Right lung (tissue), 5 donors: ENCODE measurements around the gene LSP1. TPM values are rescaled to one million over a fixed set of nuclear protein-coding genes. Genes with fewer than 3 reads are reported as not detected.
"Not testable (repeated sequence)": the region's sequence is repeated elsewhere in the genome, so short reads cannot be mapped to it uniquely, and the experiment has no call there.

Experiments
- DNase-seq, 2 donors: peaks; one replicate each; pipeline ENCODE4 v3.0.0-alpha.2; 2013
- polyA plus RNA-seq, 5 donors: library from polyadenylated mRNA; unstranded; fragments of 120-200 nt; gene quantifications; one replicate each; pipeline versions ENCODE4 v1.2.1 to v1.2.3, GENCODE V29; 2013; ENCODE audit warnings: inconsistent platforms in 1 of 5, low replicate concordance in 1 of 5; ENCODE audit not compliant: insufficient read length in 5 of 5, insufficient read depth in 1 of 5

The LSP1 gene
- polyA plus RNA-seq, 5 donors = 5.4 to 9.9 (median 7.6) TPM

GRCh38 chr11:1938343-1939005 lies 85.6 kb downstream of the LSP1 start:
- DNase-seq = no peak

- DNase-seq = no peak
Measured at GRCh38 chr11:1939006-1939625, 86.2 kb downstream of the LSP1 start.

- DNase-seq = not testable (repeated sequence)
Measured at GRCh38 chr11:1939788-1940187, 86.9 kb downstream of the LSP1 start.

Other genes starting within 250 kb of the LSP1 start
- gene KRTAP5-3, start 244.6 kb upstream of the LSP1 start, polyA plus RNA-seq = not detected
- not detected for gene KRTAP5-4, start 230.9 kb upstream of the LSP1 start, polyA plus RNA-seq
- not detected for gene KRTAP5-5, start 223.3 kb upstream of the LSP1 start, polyA plus RNA-seq
- gene KRTAP5-6, start 155.9 kb upstream of the LSP1 start, polyA plus RNA-seq = not detected
- gene IFITM10, start 102.5 kb upstream of the LSP1 start, polyA plus RNA-seq = under 1 TPM; 0.08 to 0.24 (median 0.10) TPM
- gene CTSD, start 89.2 kb upstream of the LSP1 start, polyA plus RNA-seq = 100 to 1,000 TPM in 4 of 5 donors, 10 to 100 TPM in 1; 97.8 to 192 (median 126) TPM
- gene SYT8, start 18.1 kb upstream of the LSP1 start, polyA plus RNA-seq = 1 to 10 TPM in 1 of 5 donors, under 1 TPM in 4; 0.15 to 1.2 (median 0.57) TPM
- gene TNNI2, start 14.1 kb upstream of the LSP1 start, polyA plus RNA-seq = 100 to 1,000 TPM in 1 of 5 donors, 1 to 10 TPM in 2, under 1 TPM in 2; 0.46 to 153 (median 1.5) TPM
- under 1 TPM; 0.05 to 0.47 (median 0.16) TPM for gene PRR33, start 38.8 kb downstream of the LSP1 start, polyA plus RNA-seq
- gene TNNT3, start 66.6 kb downstream of the LSP1 start, polyA plus RNA-seq = 100 to 1,000 TPM in 1 of 5 donors, 10 to 100 TPM in 1, 1 to 10 TPM in 3; 2.5 to 291 (median 4.9) TPM
- 10 to 100 TPM; 33.3 to 60.5 (median 54.7) TPM for gene MRPL23, start 94.2 kb downstream of the LSP1 start, polyA plus RNA-seq
- gene H19, start 144.8 kb downstream of the LSP1 start, polyA plus RNA-seq = 1,000 to 10,000 TPM in 2 of 5 donors, 100 to 1,000 TPM in 3; 610 to 1,942 (median 947) TPM